Skeletal muscle tissue (tissue), 4 donors: ENCODE measurements around the gene ERC2. TPM values are rescaled to one million over a fixed set of nuclear protein-coding genes. Genes with fewer than 3 reads are reported as not detected.

Experiments used
- H3K27ac ChIP-seq: one replicate; pipeline ENCODE4 v1.7.0; 2013; ENCODE audit warnings: mild to moderate bottlenecking, low read depth, low read length, inconsistent platforms
- H3K27me3 ChIP-seq, 3 donors: one replicate each; pipeline ENCODE4 v1.7.0; 2013; ENCODE audit warnings: low read length in 3 of 3; ENCODE audit not compliant: control insufficient read depth in 3 of 3, insufficient read depth in 3 of 3
- H3K36me3 ChIP-seq, 3 donors: one replicate each; pipeline ENCODE4 v1.7.0; 2013; ENCODE audit warnings: low read length in 3 of 3; ENCODE audit not compliant: control insufficient read depth in 3 of 3, insufficient read depth in 3 of 3
- H3K4me1 ChIP-seq, 3 donors: one replicate each; pipeline ENCODE4 v1.7.0; 2013; ENCODE audit warnings: low read length in 3 of 3, mild to moderate bottlenecking in 3 of 3; ENCODE audit not compliant: control insufficient read depth in 3 of 3, insufficient read depth in 3 of 3
- H3K4me3 ChIP-seq, 3 donors: one replicate each; pipeline ENCODE4 v1.7.0; 2013; ENCODE audit warnings: low read length in 3 of 3
- H3K9ac ChIP-seq, 3 donors: one replicate each; pipeline ENCODE4 v1.7.0; 2013; ENCODE audit warnings: low read length in 3 of 3, mild to moderate bottlenecking in 3 of 3, moderate library complexity in 2 of 3, low read depth in 1 of 3
- H3K9me3 ChIP-seq, 3 donors: one replicate each; pipeline ENCODE4 v1.7.0; 2013; ENCODE audit warnings: low read length in 3 of 3; ENCODE audit not compliant: control insufficient read depth in 3 of 3
- total RNA-seq: library from RNA; depleted of rRNA; stranded (reverse); fragments of >200 nt; gene quantifications from one replicate; pipeline ENCODE4 v1.2.3, GENCODE V29; 2014
- donor health status: Osteomylitis.

Gene ERC2
- total RNA-seq, 1 donor from 2014 or later = 1.0 TPM

DNA sequence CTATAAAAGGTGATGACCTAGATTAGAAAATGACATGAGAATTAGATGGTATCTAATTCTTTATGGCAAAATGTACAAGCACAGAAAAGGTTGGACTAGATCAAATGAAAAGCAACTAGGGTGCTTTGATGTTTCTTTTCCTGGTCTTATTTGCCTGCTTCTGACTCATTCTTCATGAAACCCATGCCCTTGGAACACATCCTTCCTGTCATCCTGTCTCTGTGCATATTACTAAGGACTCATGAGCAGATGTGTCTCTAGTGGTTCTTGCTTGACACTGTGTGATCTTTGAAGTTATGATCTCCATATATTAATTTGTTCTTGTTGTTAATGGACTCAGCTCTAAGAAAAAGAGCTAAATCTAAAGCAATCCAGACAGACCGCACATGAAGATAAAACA, 314.0 kb downstream of the ERC2 start:
- Histone ChIP-seq H3K9ac (no peak overlapping the region), H3K4me1 (no peaks in the 10 kb centered on the region), H3K4me3 (no peak overlapping the region), H3K27ac (no peak overlapping the region), H3K36me3 (no peaks in the 10 kb centered on the region), H3K27me3 (no peaks in the 10 kb centered on the region), H3K9me3 (no peaks in the 10 kb centered on the region)

DNA sequence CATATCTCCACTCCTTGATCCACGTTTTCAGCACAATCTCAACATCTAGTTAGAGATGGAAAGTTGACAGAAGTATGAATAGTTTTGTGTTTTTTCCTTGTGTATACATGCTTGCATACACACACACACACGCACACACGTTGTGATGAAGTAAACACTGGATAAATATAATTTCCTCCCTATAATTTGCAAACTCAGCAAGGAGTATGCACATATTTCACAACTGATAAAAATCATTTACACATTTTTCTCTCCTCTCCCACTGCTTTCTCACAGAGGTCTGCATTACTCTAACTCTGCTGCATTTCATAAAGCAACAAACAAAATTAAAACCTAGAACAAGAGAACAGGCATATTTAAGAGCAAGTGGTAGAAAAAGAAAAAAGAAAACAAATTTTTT, 320.9 kb downstream of the ERC2 start:
- Histone ChIP-seq H3K9ac (no peak overlapping the region), H3K27ac (no peak overlapping the region), H3K27me3 (peaks cover 0 to 2% (median 0%) of the 10 kb centered on the region in 3 donors), H3K9me3 (no peaks in the 10 kb centered on the region), H3K36me3 (no peaks in the 10 kb centered on the region), H3K4me1 (no peaks in the 10 kb centered on the region), H3K4me3 (no peak overlapping the region)

DNA sequence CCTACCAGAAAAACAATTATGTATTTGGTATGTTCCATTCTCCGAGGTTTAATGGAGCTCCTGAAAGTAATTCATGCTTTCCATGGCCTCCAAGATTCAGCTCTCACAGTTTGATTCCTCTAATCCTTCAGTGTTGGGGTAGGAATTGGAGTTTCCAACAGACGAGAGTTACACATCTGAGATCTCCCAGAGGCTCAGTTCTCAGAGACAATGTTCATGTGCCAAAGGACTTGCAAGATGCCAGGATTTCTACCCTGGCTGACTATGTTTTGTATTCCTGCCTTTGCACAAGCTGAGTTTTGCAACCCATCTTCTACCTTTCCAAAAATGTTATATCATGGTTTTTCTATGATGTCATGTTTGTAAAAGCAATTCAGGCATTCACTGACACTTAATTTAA, 322.9 kb downstream of the ERC2 start:
- H3K4me3 ChIP-seq = no peak overlapping the region
- no peaks in the 10 kb centered on the region for H3K4me1 ChIP-seq
- H3K9ac ChIP-seq = no peak overlapping the region
- H3K36me3 ChIP-seq = no peaks in the 10 kb centered on the region
- no peak overlapping the region for H3K27ac ChIP-seq
- H3K9me3 ChIP-seq = no peaks in the 10 kb centered on the region
- peaks cover 0 to 2% (median 0%) of the 10 kb centered on the region in 3 donors for H3K27me3 ChIP-seq

DNA sequence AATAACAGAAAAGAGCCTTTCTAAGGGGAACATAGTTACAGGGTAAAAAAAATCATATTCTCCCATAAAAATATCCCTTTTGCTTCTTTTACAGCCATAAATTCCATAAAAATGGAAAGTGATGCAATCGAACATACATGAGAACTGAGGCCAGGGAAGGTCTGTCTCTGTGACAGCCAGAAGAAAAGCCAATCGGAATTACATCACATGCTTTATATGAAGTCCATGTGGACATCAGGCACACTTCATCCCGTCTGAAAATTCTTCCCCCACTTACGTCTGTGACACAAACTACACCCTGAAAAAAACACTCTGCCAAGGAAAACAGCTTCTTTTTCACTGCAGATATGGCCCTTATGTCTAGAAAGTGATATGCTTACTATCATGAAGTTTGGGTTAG, 323.5 kb downstream of the ERC2 start:
- H3K27ac ChIP-seq = no peak overlapping the region
- H3K9ac ChIP-seq = no peak overlapping the region
- H3K27me3 ChIP-seq = peaks cover 0 to 2% (median 0%) of the 10 kb centered on the region in 3 donors
- no peaks in the 10 kb centered on the region for H3K36me3 ChIP-seq
- no peaks in the 10 kb centered on the region for H3K9me3 ChIP-seq
- H3K4me1 ChIP-seq = no peaks in the 10 kb centered on the region
- H3K4me3 ChIP-seq = no peak overlapping the region

DNA sequence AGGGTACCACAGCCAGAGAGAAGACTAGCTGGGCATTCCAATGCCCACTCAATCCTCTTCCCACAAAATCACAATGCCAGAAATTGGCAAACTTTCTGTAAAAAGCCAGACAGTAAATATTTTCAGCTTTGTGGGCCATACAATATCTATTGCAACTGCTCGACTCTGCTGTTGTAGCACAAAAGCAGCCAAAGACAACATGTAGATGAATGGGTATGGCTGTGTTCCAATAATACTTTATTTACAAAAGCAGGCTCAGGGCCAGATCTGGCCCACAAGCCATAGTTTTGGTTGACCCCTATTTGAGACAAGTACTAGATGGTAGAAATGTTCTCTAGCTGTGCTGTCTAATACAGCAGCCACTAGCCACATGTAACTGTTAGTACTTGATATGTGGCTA, 330.9 kb downstream of the ERC2 start:
- no peak overlapping the region for H3K9ac ChIP-seq
- H3K27ac ChIP-seq = no peak overlapping the region
- H3K27me3 ChIP-seq = no peaks in the 10 kb centered on the region
- no peaks in the 10 kb centered on the region for H3K4me1 ChIP-seq
- no peaks in the 10 kb centered on the region for H3K9me3 ChIP-seq
- H3K36me3 ChIP-seq = no peaks in the 10 kb centered on the region
- no peak overlapping the region for H3K4me3 ChIP-seq

DNA sequence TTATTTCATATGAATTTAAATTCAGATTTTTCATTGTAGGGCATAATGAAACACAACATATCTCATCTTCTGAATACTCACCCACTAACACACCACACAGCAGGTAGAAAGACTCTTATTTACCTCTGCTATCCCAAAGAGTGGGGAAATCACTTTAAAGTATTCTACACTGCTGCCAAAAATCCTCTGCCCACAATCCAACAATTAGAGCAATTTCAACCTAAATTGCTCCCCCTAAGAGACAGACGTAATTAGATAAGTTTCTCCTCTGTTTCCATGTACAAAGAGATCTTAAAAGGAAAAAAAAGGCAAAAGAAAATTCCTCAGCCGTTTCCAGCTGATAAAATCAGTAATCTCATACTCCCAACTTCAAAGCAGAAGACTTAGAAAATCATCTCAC, 331.8 kb downstream of the ERC2 start:
- no peaks in the 10 kb centered on the region for H3K27me3 ChIP-seq
- no peak overlapping the region for H3K4me3 ChIP-seq
- H3K27ac ChIP-seq = no peak overlapping the region
- no peaks in the 10 kb centered on the region for H3K4me1 ChIP-seq
- H3K9ac ChIP-seq = no peak overlapping the region
- H3K9me3 ChIP-seq = no peaks in the 10 kb centered on the region
- no peaks in the 10 kb centered on the region for H3K36me3 ChIP-seq

DNA sequence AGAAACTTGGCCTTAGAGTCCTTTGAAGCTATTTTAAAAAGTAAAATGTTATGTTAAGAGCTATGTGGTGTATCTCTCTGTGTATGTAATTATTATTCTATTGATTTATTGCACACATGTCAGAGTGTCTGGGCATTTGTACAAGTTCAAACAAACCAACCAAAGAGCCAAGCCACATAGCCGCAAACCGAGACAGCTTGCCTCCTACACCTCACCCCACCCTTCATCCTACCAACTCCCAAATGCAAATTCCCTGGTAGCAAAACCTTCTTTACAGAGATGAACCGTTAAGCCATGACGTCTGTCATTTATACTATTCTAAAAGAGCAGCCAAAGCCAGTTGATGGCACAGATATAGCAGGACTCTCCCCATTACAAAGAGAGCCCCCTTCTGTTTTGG, 332.3 kb downstream of the ERC2 start:
- no peak overlapping the region for H3K9ac ChIP-seq
- no peaks in the 10 kb centered on the region for H3K9me3 ChIP-seq
- no peaks in the 10 kb centered on the region for H3K4me1 ChIP-seq
- H3K4me3 ChIP-seq = no peak overlapping the region
- H3K27ac ChIP-seq = no peak overlapping the region
- no peaks in the 10 kb centered on the region for H3K36me3 ChIP-seq
- H3K27me3 ChIP-seq = no peaks in the 10 kb centered on the region

DNA sequence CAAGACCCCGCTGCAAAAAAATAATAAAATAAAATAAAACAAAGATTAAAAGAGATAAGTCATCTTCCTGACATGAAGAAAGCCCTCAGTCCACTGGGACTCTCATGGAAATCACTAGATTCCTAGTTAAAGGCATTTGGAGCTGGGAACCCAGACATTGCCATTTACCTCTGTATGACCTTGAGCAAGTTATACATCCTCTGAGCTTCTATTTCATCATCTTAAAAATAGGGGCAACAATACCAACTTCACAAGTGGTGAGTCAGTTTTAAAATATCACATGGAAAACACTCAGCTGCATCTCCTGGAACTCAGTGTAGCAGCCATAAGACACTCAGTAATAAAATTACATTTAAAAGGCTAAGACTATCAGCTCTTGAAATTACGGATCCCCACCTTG, 334.8 kb downstream of the ERC2 start:
- H3K27me3 ChIP-seq = no peaks in the 10 kb centered on the region
- H3K4me3 ChIP-seq = no peak overlapping the region
- H3K27ac ChIP-seq = no peak overlapping the region
- H3K9ac ChIP-seq = no peak overlapping the region
- no peaks in the 10 kb centered on the region for H3K4me1 ChIP-seq
- no peaks in the 10 kb centered on the region for H3K36me3 ChIP-seq
- no peaks in the 10 kb centered on the region for H3K9me3 ChIP-seq

DNA sequence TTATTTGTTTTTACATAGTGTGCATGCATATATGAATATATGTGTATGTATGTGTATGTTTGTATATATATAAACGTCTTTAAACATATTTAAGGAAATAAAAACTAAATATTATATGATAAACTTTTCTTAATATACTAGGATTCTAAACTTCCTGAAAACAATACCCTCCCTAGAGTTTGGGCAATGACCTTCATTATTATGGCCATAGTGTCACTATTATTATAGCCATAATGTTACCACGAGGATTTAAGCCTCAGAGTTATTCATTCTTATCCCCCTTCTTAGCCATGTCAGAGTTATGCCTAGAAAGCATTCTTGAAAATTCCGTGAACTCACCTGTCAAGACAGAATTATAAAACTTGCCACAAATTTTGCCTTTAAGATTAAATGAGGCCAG, 335.5 kb downstream of the ERC2 start:
- Histone ChIP-seq H3K9me3 (no peaks in the 10 kb centered on the region), H3K27me3 (no peaks in the 10 kb centered on the region), H3K9ac (no peak overlapping the region), H3K4me3 (no peak overlapping the region), H3K4me1 (no peaks in the 10 kb centered on the region), H3K36me3 (no peaks in the 10 kb centered on the region), H3K27ac (no peak overlapping the region)

DNA sequence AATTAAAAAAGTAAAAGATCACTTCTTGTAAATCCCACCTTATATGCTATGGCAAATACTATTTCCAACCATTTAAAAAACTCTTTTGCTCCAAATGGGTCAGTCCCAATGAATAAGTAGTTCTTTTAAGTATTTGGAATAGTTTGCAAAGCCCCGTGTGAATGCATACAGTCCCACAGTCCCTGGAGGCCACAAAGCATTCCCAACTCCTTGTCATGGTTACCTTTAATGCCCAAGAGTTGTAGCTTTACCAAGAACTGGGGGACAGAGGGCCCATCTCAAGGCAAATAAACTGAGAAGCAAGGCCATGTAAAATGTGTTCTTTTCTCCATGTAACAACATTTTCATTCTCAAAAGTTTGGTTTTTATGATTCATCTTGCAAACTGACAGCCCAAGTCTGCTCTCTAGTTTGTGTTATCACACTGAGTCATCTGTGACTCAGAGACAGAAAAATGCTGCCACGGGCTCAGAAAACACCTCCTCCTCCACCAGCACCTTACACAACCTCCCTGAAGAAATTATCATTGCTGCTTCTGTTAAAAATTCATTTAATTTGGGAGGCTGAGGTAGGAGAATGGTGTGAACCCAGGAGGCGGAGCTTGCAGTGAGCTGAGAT, 336.2 kb downstream of the ERC2 start:
- H3K4me1 ChIP-seq = no peaks in the 10 kb centered on the region
- H3K27me3 ChIP-seq = no peaks in the 10 kb centered on the region
- no peak overlapping the region for H3K4me3 ChIP-seq
- H3K36me3 ChIP-seq = no peaks in the 10 kb centered on the region
- no peak overlapping the region for H3K27ac ChIP-seq
- no peak overlapping the region for H3K9ac ChIP-seq
- no peaks in the 10 kb centered on the region for H3K9me3 ChIP-seq

DNA sequence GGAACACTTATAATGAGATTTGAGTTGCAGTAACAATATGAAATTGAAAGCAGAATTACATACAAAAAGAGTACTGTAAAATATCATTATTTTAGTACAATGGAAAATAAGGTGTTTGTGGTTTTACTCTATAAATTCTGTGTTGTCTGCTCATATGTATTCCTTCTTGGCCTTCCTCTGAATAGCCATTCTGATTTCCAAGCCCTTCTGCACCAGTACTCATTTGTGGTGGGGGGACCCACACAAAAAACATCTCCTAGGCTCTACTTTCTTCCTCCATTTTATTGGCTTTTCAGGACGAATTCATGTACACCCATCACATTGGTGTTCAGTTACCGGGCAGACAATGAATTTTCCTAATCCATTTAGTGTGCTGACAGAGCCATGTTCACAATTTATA, 338.2 kb downstream of the ERC2 start:
- H3K27ac ChIP-seq = no peak overlapping the region
- H3K4me1 ChIP-seq = no peaks in the 10 kb centered on the region
- H3K4me3 ChIP-seq = no peak overlapping the region
- no peaks in the 10 kb centered on the region for H3K36me3 ChIP-seq
- H3K27me3 ChIP-seq = no peaks in the 10 kb centered on the region
- no peaks in the 10 kb centered on the region for H3K9me3 ChIP-seq
- no peak overlapping the region for H3K9ac ChIP-seq
